ENCODE results near the gene PCDHA8. TPM values are rescaled to one million over a fixed set of nuclear protein-coding genes. Genes with fewer than 3 reads are reported as not detected.
"Not testable (repeated sequence)": the region's sequence is repeated elsewhere in the genome, so short reads cannot be mapped to it uniquely, and the experiment has no call there.

PCDHA8 gene
- total RNA-seq, 1 donor from 2014 or later = not detected

- no peak for ATAC-seq (ENCODE audit: low read depth)
- no peak overlapping the region for H3K4me3 Mint-ChIP-seq
- ChIA-PET POLR2A (no interaction called here), CTCF (no interaction called here)
- peaks cover 22% of the 10 kb centered on the region for H3K9me3 Mint-ChIP-seq
- H3K27me3 Mint-ChIP-seq = peaks cover 8% of the 10 kb centered on the region
- H3K4me1 Mint-ChIP-seq = no peaks in the 10 kb centered on the region
- H3K36me3 Mint-ChIP-seq (ENCODE audit: low read depth) = no peaks in the 10 kb centered on the region
- TF ChIP-seq, protein P1, sequence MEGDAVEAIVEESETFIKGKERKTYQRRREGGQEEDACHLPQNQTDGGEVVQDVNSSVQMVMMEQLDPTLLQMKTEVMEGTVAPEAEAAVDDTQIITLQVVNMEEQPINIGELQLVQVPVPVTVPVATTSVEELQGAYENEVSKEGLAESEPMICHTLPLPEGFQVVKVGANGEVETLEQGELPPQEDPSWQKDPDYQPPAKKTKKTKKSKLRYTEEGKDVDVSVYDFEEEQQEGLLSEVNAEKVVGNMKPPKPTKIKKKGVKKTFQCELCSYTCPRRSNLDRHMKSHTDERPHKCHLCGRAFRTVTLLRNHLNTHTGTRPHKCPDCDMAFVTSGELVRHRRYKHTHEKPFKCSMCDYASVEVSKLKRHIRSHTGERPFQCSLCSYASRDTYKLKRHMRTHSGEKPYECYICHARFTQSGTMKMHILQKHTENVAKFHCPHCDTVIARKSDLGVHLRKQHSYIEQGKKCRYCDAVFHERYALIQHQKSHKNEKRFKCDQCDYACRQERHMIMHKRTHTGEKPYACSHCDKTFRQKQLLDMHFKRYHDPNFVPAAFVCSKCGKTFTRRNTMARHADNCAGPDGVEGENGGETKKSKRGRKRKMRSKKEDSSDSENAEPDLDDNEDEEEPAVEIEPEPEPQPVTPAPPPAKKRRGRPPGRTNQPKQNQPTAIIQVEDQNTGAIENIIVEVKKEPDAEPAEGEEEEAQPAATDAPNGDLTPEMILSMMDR (IDR thresholded peaks at IDR 0.05) = no peak
- intact Hi-C loops (cut with micrococcal nuclease) = no loop called here
- H3K27ac Mint-ChIP-seq = no peak overlapping the region
- DNase-seq = no peak
These were observed 32.1 kb upstream of the PCDHA8 start for GRCh38 chr5:140808889-140809291.

DNA sequence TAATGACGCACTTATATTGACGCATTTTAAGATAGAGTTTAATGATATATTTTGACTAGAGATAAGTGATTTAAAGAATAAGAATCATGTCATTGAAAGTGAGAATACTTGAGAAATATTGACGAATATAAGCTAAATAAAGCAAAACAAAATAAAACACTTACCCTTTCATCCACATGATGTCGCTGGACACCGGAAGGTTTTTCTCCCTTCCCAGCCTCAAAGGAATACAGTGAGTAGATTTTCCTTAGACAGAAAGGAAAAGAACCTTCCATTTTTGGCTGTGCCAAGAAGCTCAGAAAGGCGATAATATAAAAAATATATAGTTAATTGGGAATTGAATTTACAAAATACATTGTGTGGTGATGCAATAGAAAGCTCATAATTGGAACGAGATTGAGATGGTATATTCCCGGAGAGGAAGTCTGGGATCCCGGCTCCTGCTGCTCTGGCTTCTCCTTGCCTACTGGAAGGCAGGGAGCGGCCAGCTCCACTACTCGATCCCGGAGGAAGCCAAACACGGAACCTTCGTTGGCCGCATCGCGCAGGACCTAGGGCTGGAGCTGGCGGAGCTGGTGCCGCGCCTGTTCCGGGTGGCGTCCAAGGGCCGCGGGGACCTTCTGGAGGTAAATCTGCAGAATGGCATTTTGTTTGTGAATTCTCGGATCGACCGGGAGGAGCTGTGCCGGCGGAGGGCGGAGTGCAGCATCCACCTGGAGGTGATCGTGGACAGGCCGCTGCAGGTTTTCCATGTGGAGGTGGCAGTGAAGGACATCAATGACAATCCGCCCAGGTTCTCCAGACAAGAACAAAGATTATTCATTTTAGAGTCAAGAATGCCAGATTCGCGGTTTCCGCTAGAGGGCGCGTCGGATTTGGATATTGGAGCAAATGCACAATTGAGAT, 19.4 kb upstream of the PCDHA8 start, which contains the start of gene PCDHA5:
TSS of gene PCDHA5 (plus strand) at position 239 of the 906 bp plus-strand sequence.
- TF ChIP-seq, protein P1 (IDR thresholded peaks at IDR 0.05) = no peak
- Mint-ChIP-seq H3K27ac (no peak within 1 kb of the TSS), H3K36me3 (ENCODE audit: low read depth) (no peaks in the 10 kb centered on the region), H3K4me1 (no peaks in the 10 kb centered on the region), H3K4me3 (no peak within 1 kb of the TSS), H3K27me3 (peaks cover 2% of the 10 kb centered on the region), H3K9me3 (peaks cover 2% of the 10 kb centered on the region)
- no peak for ATAC-seq (ENCODE audit: low read depth)
- intact Hi-C loops (cut with micrococcal nuclease) = no loop called here
- DNase-seq = no peak
- CTCF ChIA-PET = no interaction called here
- POLR2A ChIA-PET = no interaction called here

DNA sequence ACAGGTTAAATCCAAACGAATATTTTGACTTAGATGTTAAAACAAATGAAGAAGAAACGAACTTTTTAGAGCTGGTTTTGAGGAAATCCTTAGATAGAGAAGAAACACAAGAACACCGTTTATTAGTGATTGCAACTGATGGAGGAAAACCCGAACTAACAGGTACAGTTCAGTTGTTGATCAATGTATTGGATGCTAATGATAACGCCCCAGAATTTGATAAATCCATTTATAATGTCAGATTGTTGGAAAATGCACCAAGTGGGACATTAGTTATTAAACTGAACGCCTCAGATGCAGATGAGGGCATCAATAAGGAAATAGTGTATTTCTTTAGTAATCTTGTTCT, 18.7 kb upstream of the PCDHA8 start:
- no peak for DNase-seq
- peaks cover 3% of the 10 kb centered on the region for H3K9me3 Mint-ChIP-seq
- no peak for ATAC-seq (ENCODE audit: low read depth)
- H3K27me3 Mint-ChIP-seq = peaks cover 8% of the 10 kb centered on the region
- CTCF ChIA-PET = no interaction called here
- no peaks in the 10 kb centered on the region for H3K4me1 Mint-ChIP-seq
- POLR2A ChIA-PET = no interaction called here
- no peak overlapping the region for H3K27ac Mint-ChIP-seq
- TF ChIP-seq, protein P1 (IDR thresholded peaks at IDR 0.05) = no peak
- intact Hi-C loops (cut with micrococcal nuclease) = no loop called here
- no peaks in the 10 kb centered on the region for H3K36me3 Mint-ChIP-seq (ENCODE audit: low read depth)
- H3K4me3 Mint-ChIP-seq = no peak overlapping the region

DNA sequence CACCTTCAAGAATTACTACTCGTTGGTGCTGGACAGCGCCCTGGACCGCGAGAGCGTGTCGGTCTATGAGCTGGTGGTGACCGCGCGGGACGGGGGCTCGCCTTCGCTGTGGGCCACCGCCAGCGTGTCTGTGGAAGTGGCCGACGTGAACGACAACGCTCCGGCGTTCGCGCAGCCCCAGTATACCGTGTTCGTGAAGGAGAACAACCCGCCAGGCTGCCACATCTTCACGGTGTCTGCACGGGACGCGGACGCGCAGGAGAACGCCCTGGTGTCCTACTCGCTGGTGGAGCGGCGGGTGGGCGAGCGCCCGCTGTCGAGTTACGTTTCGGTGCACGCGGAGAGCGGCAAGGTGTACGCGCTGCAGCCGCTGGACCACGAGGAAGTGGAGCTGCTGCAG, 18.0 kb upstream of the PCDHA8 start:
- H3K4me1 Mint-ChIP-seq; POLR2A ChIA-PET; H3K36me3 Mint-ChIP-seq (ENCODE audit: low read depth); ATAC-seq (ENCODE audit: low read depth); CTCF ChIA-PET; H3K27ac Mint-ChIP-seq; H3K4me3 Mint-ChIP-seq; DNase-seq; intact Hi-C loops (cut with micrococcal nuclease); H3K9me3 Mint-ChIP-seq; H3K27me3 Mint-ChIP-seq: not testable (repeated sequence)

- Mint-ChIP-seq H3K27me3 (peaks cover 9% of the 10 kb centered on the region), H3K4me3 (no peak overlapping the region), H3K9me3 (peaks cover 6% of the 10 kb centered on the region), H3K4me1 (no peaks in the 10 kb centered on the region), H3K36me3 (ENCODE audit: low read depth) (peaks cover 2% of the 10 kb centered on the region), H3K27ac (no peak overlapping the region)
- POLR2A ChIA-PET = no interaction called here
- CTCF ChIA-PET = no interaction called here
- intact Hi-C loops (cut with micrococcal nuclease) = no loop called here
- DNase-seq = no peak
- TF ChIP-seq, protein P1 (IDR thresholded peaks at IDR 0.05) = no peak
- no peak for ATAC-seq (ENCODE audit: low read depth)
These were observed 17.5 kb upstream of the PCDHA8 start for GRCh38 chr5:140823475-140823874.
